ENCODE data around the gene RTEL1.
"Not testable (repeated sequence)": the region's sequence is repeated elsewhere in the genome, so short reads cannot be mapped to it uniquely, and the experiment has no call there.

RTEL1 gene

DNA sequence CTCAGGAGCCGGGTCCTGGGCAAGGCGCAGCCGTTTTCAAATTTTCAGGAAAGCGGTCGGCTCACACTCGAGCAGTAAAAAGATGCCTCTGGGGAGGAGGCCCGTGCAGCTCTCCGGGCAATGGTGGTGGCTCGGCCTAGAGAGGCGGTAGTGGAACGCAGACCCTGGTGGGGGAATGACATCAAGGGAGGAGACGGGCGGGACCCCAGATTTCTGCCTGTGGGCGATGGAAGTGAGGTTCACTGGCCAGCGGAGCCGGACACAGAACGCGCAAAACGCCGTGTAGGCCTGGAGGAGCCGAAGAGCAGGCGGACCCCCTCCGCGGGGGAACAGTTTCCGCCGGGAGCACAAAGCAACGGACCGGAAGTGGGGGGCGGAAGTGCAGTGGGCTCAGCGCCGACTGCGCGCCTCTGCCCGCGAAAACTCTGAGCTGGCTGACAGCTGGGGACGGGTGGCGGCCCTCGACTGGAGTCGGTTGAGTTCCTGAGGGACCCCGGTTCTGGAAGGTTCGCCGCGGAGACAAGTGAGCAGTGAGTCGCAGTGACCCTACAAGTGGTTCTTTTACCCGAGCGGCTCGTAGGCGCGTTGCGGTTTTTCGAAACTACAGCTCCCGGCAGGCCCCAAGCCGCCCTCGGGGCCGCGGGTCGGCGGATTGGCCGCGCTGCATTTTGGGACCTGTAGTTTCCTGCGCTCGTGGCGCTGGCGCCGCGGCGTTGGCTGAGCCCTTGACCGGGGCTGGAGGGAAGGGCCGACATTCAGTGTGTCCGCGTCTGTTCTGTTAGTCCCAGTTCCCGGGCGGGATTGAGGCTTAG lies at the start of gene RTEL1:
Gene RTEL1, plus strand, starts transcription at position 376 of the 812 bp plus-strand sequence. CDS start 1,091 bp downstream, outside the sequence.
- DNase-seq (ENCODE audit: low read depth): peak; percentile 82
- H3K4me3 ChIP-seq (ENCODE audit: low read depth, low read length): peak within 1 kb of the TSS; percentile 73

DNA sequence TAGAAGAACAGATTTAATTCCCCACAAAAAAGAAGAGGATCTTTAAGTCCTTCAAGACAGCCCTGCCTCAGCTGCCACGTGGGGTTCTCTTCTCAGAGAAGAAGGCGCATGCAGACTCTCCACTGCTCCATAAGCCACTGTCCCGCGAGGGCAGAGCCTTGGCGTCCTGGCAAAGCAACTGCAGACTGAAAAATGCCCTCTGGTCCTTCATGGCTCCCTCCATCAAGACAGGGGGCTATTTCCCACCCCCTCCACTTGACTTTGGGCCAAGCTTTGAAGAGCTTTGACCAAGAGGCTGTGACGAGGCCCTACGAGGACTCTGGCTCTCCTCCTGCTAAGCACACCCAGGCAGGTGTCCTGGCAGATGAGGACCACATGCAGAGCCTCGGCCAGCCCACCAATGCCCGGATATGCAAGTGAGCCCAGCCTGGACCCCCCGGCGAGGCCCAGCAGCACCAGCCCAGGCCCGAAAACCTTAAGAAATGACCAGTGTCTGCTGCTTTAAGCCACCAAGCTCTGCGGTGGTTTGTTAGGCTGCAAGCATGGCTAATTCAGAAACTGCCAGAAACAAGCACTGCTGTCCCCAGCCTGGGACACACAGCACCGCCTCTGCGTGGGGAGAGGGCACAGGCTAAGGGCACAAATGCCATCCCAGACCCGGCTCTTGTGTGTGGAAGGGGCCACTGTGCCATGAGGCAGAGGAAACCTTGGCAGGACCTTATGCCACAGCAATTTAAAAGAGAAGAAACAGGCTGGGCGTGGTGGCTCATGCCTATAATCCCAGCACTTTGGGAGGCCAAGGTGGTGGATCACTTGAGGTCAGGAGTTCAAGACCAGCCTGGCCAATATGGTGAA lies 47.3 kb upstream of the RTEL1 start:
- H3K4me3 ChIP-seq (ENCODE audit: low read depth, low read length): no peak overlapping the region
- no peak for DNase-seq (ENCODE audit: low read depth)

DNA sequence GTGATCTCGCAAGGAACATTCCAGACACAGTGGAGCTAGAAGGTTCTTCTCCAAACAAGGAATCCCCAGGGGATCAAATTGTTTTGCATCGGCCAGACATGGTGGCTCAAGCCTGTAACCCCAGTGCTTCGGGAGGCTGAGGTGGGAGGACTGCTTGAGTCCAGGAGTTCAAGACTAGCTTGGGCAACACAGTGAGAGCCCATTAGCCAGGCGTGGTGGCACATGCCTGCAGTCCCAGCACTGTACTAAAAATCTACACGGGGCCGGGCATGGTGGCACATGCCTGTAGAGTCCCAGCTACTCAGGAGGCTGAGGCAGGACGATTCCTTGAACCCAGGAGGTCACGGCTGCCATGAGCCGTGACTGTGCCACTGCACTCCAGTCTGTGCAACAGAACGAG lies 46.5 kb upstream of the RTEL1 start:
- DNase-seq (ENCODE audit: low read depth): no peak
- H3K4me3 ChIP-seq (ENCODE audit: low read depth, low read length): no peak overlapping the region

DNA sequence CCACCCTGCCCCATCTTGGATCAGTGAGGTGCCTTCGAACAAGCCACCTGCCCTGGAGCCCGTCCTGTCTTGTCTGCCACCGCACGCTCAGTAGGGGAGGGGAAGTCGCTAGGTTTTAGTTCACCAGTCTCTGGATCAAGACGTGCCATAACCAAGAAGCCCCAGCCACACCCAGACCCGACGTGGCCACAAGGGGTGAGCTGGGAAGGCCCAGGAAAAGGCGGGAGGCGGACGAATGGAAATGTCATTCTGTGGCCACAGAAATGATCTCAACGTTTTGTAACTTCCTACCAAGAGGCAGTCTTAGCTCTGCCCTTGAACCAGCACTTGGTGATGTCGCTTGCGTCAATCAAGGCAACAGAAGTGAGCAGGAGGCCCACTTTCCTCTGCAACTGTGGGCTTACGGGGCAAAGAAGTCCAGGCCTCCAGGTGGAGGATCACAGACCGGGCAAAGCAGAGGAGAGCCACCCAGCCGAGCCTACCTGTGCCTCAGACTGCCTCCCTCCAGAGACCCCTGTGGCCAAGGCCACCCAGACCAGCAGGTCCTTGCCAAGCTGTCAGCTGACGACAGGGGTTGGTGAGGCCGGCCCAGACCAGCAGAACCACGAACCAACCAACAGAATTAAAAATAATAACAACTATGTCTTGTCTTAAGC lies 45.7 kb upstream of the RTEL1 start:
- H3K4me3 ChIP-seq (ENCODE audit: low read depth, low read length): no peak overlapping the region
- no peak for DNase-seq (ENCODE audit: low read depth)

DNA sequence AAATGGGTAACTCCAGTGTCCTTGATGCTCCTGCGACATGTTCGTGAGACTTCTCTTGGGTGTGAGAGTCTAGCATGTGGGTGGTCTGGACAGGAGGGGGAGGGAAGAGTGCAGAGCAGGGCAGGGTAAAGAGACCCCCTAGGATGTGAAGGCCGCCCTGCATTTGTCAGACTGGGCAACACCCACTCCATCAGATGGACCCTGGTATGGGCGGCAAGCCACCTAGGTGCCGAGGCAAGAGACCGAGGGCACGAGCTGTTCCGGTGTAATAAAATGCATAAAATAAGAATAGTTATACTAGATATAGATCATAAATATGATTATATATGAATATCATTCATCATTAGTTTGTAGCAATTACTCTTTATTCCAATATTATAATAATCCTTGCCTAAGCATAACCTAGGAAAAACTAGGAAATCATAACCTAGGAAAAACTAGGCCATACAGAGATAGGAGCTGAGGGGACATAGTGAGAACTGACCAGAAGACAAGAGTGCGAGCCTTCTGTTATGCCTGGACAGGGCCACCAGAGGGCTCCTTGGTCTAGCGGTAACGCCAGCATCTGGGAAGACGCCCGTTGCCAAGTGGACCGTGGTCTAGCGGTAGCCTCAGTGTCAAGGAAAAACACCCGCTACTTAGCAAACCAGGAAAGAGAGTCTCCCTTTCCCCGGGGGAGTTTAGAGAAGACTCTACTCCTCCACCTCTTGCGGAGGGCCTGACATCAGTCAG lies 44.1 kb upstream of the RTEL1 start:
- DNase-seq (ENCODE audit: low read depth); H3K4me3 ChIP-seq (ENCODE audit: low read depth, low read length): not testable (repeated sequence)

DNA sequence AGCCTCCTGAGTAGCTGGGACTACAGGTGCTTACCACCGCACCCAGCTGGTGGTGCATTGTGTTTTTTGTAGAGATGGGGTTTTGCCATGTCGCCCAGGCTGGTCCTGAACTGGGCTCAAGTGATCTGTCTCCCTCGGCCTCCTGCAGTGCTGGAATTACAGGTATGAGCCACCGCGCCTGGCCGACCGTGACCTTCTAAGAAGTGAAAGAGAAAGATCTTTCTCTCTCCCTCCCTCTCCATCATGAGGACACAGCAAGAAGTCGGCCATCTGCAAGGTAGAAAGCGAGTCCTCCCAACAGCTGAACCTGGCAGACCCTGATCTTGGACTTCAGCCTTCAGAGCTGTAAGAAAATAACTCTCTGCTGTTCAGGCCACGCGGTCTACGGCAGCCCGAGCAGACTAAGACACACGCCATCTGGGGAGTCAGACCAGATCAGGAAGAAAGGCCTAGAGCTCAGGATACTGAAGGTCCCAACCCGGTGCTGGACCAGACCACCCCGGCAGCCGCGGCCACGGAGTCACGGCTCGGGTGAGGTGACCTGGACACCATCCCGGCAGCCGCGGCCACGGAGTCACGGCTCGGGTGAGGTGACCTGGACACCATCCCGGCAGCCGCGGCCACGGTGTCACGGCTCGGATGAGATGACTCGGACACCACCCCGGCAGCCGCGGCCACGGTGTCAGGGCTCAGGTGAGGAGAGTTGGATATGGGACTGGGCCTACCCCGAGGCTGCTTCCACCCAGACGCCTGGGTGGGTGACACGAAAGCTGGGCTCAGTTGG lies 40.8 kb upstream of the RTEL1 start:
- no peak overlapping the region for H3K4me3 ChIP-seq (ENCODE audit: low read depth, low read length)
- no peak for DNase-seq (ENCODE audit: low read depth)

GRCh38 chr20:63617876-63618265 lies 40.2 kb upstream of the RTEL1 start:
- DNase-seq (ENCODE audit: low read depth): no peak
- no peak overlapping the region for H3K4me3 ChIP-seq (ENCODE audit: low read depth, low read length)

- DNase-seq (ENCODE audit: low read depth): no peak
- H3K4me3 ChIP-seq (ENCODE audit: low read depth, low read length): no peak overlapping the region
These were observed 39.7 kb upstream of the RTEL1 start for GRCh38 chr20:63618291-63618980.

DNA sequence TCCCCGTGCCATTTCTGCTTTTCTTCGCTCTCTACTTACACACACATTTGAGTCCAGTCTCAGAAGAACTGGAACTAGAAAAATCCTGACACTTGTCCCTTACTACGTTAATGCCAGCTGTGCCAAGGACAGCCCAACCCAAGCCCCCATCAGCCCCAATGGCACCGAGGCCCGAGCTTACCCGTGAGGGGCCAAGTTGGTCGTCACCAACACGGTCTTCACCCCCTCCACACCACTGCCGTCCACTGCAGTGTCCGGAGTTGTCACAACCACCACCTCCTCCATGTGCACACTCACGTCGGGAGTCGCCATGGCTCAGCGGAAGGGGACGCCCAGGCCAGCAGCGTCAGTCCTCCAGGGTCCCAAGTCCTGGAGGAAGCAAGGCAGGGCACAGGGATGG lies 39.0 kb upstream of the RTEL1 start:
- no peak for DNase-seq (ENCODE audit: low read depth)
- H3K4me3 ChIP-seq (ENCODE audit: low read depth, low read length): no peak overlapping the region

DNA sequence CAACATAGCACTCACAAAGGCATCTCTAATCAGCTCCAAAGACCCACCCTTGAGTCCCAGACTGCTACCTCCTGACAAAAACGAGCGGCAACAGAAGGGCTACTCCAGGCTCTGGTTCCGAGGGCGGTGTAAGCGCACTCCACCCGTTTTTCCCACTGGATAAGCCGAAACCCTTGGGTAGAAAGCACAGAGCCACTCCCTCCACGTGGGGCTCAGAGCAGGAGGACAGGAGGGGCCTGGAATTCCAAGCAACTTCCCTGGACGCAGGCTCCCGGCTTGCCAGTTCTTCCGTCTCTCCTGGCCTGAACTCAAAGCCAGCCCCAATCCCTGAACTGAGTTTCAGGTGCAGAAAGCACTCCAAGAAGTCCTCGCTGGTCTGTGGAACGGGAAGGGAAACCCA lies 38.6 kb upstream of the RTEL1 start:
- H3K4me3 ChIP-seq (ENCODE audit: low read depth, low read length): no peak overlapping the region
- DNase-seq (ENCODE audit: low read depth): no peak

GRCh38 chr20:63620991-63621390 lies 37.1 kb upstream of the RTEL1 start:
- H3K4me3 ChIP-seq (ENCODE audit: low read depth, low read length): no peak overlapping the region
- no peak for DNase-seq (ENCODE audit: low read depth)

DNA sequence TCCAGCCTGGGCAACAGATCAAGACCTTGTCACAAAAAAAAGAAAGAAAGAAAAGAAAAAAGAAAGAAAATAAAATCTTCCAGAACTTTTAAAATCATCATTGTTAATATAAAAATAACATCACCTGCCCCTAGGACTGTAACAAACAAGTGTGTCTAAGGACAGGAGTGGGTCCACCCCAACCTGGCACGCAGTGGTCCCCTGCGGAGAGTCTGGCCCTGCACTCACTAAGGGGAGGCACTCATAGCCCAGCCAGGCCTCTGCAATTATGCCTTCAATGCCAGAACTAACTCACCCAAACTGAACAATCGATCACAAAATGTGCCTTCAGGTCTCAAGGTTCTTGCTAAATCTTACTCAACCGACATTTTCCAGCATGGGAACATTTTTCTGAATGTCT lies 36.0 kb upstream of the RTEL1 start:
- no peak overlapping the region for H3K4me3 ChIP-seq (ENCODE audit: low read depth, low read length)
- DNase-seq (ENCODE audit: low read depth): no peak

GRCh38 chr20:63622732-63623131 lies 35.4 kb upstream of the RTEL1 start:
- DNase-seq (ENCODE audit: low read depth): no peak
- H3K4me3 ChIP-seq (ENCODE audit: low read depth, low read length): no peak overlapping the region

- no peak overlapping the region for H3K4me3 ChIP-seq (ENCODE audit: low read depth, low read length)
- peak; percentile 31 for DNase-seq (ENCODE audit: low read depth)
These were observed 33.6 kb upstream of the RTEL1 start for GRCh38 chr20:63624486-63624885.

DNA sequence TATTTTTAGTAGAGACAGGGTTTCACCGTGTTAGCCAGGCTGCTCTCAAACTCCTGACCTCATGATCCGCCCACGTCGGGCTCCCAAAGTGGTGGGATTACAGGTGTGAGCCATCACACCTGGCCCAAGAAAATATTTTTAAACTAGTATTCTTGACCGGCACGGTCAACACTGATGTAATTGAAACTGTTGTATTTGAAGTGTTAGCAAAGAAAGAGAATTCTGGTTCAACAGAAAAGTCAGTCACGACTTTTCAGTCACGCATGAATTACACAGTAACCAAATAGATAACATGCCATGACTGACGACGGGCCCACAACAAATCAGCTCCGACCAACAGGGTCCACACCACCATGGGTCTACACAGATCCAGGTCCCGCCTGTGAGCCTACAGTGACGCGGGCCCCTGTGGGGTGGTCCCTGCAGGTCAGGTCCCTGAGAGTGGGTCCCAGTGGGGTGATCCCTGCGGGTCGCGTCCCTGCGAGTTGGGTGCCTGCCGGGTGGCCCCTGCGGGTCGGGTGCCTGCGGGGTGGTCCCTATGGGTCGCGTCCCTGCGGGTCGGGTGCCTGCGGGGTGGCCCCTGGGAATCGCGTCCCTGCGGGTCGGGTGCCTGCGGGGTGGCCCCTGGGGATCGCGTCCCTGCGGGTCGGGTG lies 32.2 kb upstream of the RTEL1 start:
- no peak for DNase-seq (ENCODE audit: low read depth)
- peak overlapping the region; percentile 96 for H3K4me3 ChIP-seq (ENCODE audit: low read depth, low read length)

DNA sequence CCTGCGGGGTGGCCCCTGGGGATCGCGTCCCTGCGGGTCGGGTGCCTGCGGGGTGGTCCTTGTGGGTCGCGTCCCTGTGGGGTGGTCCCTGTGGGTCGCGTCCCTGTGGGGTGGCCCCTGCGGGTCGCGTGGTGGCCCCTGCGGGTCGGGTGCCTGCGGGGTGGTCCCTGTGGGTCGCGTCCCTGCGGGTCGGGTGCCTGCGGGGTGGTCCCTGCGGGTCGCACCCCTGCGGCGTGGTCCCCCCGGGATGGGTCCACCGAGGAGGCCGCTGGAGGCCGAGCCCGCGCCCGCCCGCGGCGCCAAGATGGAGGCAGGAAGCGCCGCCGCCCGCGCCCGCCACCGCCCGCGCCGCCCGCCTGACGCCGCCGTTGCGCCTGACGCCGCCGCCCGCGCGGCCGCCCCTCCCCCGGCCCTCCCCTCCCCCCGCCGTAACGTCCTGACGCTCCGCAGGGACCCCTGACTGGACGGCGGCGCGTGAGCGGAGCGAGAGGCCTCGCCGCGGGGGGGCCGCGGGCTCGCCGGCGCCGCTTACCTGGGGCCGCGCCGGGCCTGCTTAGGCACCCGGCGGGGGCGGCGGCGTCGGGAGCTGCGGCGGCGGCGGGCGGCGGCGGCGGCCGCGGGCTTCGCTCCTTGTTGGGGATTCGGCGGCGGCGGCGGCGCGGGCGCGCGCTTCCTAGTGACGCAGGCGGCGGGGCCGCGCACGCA lies 31.5 kb upstream of the RTEL1 start, which contains the start of gene GMEB2:
Gene GMEB2, minus strand, starts transcription at position 678 of the 705 bp plus-strand sequence. CDS start 7,704 bp downstream, outside the sequence.
- H3K4me3 ChIP-seq (ENCODE audit: low read depth, low read length): peak within 1 kb of the TSS; percentile 96
- DNase-seq (ENCODE audit: low read depth): peak; percentile 12

DNA sequence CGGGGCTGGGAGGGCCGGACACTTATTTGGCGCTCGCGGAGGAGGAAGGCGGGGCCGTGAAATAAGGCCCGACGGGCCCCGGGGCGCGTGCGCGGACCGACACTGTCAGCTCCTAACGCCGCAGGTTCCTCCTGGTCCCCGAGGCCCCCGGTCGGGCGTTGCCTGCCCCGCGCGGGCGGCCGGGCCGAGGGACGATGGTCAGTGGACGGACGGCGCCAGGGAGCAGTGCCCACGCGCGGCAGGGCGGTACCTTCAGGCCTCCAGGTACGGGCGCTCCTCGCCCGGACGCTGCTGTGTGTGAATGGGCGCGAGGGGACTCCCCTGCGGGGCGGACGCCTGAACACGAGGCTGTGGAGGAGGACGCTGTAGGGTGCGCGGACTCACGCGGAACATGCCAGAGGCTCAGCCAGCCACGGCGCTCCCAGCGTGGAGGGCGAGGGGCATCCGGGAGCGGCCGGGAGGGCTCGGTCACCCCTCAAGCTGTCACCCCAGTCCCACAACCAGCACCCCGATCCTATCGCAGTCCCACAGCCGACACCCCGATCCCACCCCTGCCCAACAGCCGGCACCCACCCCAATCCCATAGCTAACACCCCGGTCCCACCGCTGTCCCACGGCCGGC lies 30.9 kb upstream of the RTEL1 start:
- DNase-seq (ENCODE audit: low read depth): peak; percentile 76

More for the DNA sequence above, 30.9 kb upstream of the RTEL1 start:
- H3K4me3 ChIP-seq (ENCODE audit: low read depth, low read length): peak overlapping the region; percentile 96

All from skeletal muscle cell (primary cell).